ENCODE results near the gene PRDX5. TPM values are rescaled to one million over a fixed set of nuclear protein-coding genes. Genes with fewer than 3 reads are reported as not detected.

PRDX5 gene
- total RNA-seq, 1 experiment from 2014 or later = 165 TPM

DNA sequence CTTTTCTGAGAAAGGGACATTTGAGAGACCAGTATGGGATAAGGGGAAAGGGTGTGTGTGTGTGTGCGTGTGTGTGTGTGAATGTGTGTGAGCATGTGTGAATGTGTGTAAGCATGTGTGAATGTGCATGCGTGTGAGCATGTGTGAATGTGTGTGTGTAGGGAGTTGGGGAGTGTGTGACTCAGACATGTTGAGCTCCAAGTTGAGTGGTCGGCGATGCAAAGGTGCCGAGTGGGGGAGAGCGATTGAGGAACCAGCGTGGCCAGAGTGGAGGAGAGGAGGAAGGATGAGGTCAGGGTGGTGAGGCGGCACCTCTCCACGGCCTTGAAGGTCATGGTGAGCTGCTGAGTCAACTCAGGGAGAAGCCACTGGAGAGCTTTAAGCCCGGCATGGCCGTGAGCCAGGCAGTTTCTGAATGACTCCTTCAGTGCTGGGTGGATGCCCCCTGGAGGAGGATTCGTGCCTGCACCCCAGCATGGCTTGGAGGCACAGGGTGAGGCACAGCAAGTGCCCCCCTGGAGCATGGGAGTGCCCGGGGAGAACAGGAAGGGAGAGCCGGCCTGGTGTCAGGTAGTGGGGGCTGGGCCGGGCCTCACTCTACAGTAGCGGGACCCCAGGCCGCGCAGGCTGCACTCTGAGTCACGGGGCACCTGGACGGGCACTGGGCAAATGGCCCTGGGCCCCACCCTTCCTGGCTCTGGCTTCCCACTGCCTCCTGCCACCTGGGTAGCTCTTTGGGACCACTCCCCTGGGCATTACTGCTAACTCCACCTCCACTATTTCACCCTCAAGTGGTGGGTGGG, 13.8 kb downstream of the PRDX5 start:
- TF ChIP-seq CTCF (IDR thresholded peaks at IDR 0.05; ENCODE audit: unreplicated experiment) = peak; percentile 62
- DNase-seq = peak; percentile 84
- Mint-ChIP-seq H3K9me3 (ENCODE audit: low read depth, unreplicated experiment) (peaks cover 3% of the 10 kb centered on the region), H3K27me3 (ENCODE audit: unreplicated experiment) (no peaks in the 10 kb centered on the region), H3K36me3 (ENCODE audit: insufficient read depth, unreplicated experiment) (peaks cover 8% of the 10 kb centered on the region), H3K27ac (ENCODE audit: unreplicated experiment) (no peak overlapping the region), H3K4me1 (ENCODE audit: low read depth, unreplicated experiment) (peaks cover 24% of the 10 kb centered on the region), H3K4me3 (ENCODE audit: low read depth, unreplicated experiment) (no peak overlapping the region)
- BruUV-seq (replicated peaks) = no TSS peak
- CTCF ChIA-PET = interaction anchor here (1.0 to 2.8 kb wide), 8 partner anchors 11 to 50 kb away, joined by 3 to 58 read pairs (median 4); partner anchors contain the start of genes BAD, PRDX5 and TRMT112
- intact Hi-C loops (cut with micrococcal nuclease; ENCODE audit: unreplicated experiment) = no loop called here

GRCh38 chr11:64333556-64333955, 15.6 kb downstream of the PRDX5 start:
- H3K27me3 Mint-ChIP-seq (ENCODE audit: unreplicated experiment) = no peaks in the 10 kb centered on the region
- peaks cover 24% of the 10 kb centered on the region for H3K4me1 Mint-ChIP-seq (ENCODE audit: low read depth, unreplicated experiment)
- no peak for DNase-seq
- no peak overlapping the region for H3K27ac Mint-ChIP-seq (ENCODE audit: unreplicated experiment)
- peaks cover 8% of the 10 kb centered on the region for H3K36me3 Mint-ChIP-seq (ENCODE audit: insufficient read depth, unreplicated experiment)
- intact Hi-C loops (cut with micrococcal nuclease; ENCODE audit: unreplicated experiment) = no loop called here
- TF ChIP-seq CTCF (IDR thresholded peaks at IDR 0.05; ENCODE audit: unreplicated experiment) = no peak
- CTCF ChIA-PET = interaction anchor here (1.7 to 2.8 kb wide), 2 partner anchors 21 to 33 kb away, joined by 4 to 25 read pairs; no protein-coding TSS in a partner anchor
- H3K9me3 Mint-ChIP-seq (ENCODE audit: low read depth, unreplicated experiment) = no peaks in the 10 kb centered on the region
- BruUV-seq (replicated peaks) = no TSS peak
- H3K4me3 Mint-ChIP-seq (ENCODE audit: low read depth, unreplicated experiment) = no peak overlapping the region

DNA sequence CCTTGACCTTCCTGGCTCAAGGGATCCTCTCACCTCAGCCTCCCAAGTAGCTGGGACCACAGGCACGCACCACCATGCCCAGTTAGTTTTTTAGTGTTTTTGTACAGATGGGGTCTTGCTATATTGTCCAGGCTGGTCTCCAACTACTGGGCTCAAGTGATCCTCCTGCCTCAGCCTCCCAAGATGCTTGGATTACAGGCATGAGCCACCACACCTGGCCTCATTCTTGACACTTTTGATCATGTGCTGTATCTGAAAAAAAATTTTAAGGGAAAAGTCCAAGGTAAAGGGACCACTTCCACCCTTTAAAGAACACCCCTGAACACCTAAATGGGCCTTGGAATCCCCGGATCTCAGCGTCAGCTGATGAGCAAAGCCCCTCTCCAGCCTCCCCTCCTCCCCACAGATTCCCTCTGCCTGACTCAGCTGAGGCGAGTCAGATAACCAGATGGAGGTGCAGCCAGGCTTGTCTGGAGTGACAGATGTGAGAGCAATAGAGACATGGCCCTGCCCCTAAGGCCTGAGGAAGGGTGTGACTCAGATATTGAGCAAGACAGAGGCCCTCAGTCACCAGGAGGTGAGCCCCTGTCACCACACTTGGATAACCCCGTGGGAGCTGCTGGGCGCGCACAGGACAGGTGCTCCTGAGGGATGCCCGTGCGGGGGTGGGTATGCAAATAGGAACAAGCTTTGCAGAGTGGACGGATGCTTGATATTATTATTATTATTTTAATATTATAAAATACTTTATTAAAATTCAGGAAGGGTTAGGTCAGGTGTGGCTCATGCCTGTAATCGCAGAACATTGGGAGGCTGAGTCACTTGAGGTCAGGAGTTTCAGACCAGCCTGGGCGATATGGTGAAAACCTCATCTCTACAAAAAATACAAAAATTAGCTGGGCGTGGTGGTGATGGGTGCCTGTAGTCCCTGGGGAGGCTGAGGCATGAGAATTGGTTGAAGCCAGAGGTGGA, 17.1 kb downstream of the PRDX5 start:
- TF ChIP-seq CTCF (IDR thresholded peaks at IDR 0.05; ENCODE audit: unreplicated experiment) = no peak
- peaks cover 24% of the 10 kb centered on the region for H3K4me1 Mint-ChIP-seq (ENCODE audit: low read depth, unreplicated experiment)
- no peaks in the 10 kb centered on the region for H3K27me3 Mint-ChIP-seq (ENCODE audit: unreplicated experiment)
- H3K27ac Mint-ChIP-seq (ENCODE audit: unreplicated experiment) = peak overlapping the region; percentile 57
- intact Hi-C loops (cut with micrococcal nuclease; ENCODE audit: unreplicated experiment) = no loop called here
- H3K36me3 Mint-ChIP-seq (ENCODE audit: insufficient read depth, unreplicated experiment) = peaks cover 8% of the 10 kb centered on the region
- H3K4me3 Mint-ChIP-seq (ENCODE audit: low read depth, unreplicated experiment) = peak overlapping the region; percentile 7
- H3K9me3 Mint-ChIP-seq (ENCODE audit: low read depth, unreplicated experiment) = no peaks in the 10 kb centered on the region
- no TSS peak for BruUV-seq (replicated peaks)
- peak; percentile 87 for DNase-seq
- CTCF ChIA-PET = interaction anchor here (1.3 to 1.5 kb wide), 2 partner anchors 17 to 20 kb away, joined by 7 to 17 read pairs; partner anchors contain the start of genes PRDX5 and TRMT112

DNA sequence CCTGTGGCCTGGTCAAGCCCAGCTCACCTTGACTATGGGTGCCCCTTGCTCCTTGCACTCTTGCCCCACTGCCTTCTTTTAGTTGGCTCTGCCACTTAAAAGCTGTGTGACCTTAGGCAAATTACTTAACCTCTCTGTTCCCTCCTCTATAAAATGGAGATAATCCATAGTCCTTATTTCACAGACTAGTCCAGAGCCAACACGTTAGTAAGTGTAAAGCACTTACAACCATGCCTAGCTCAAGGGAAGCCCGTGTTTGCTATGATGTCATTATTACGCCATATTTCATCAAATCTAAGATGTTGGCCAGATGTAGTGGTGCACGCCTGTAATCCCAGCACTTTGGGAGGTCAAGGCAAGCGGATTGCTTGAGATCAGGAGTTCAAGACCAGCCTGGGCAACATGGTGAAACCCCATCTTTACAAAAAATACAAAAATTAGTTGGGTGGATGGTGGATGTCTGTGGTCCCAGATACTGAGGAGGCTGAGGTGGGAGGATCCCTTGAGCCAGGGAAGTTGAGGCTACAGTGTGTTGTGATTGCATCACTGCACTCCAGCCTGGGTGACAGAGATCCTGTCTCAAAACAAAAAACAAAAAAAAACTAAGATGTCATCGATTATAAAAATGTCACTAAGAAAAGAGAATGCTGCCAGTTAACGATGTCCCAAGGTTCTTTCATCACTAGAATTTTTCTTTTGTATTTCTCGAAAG, 19.8 kb downstream of the PRDX5 start:
- Mint-ChIP-seq H3K36me3 (ENCODE audit: insufficient read depth, unreplicated experiment) (peaks cover 8% of the 10 kb centered on the region), H3K27me3 (ENCODE audit: unreplicated experiment) (no peaks in the 10 kb centered on the region), H3K27ac (ENCODE audit: unreplicated experiment) (no peak overlapping the region), H3K4me3 (ENCODE audit: low read depth, unreplicated experiment) (no peak overlapping the region), H3K9me3 (ENCODE audit: low read depth, unreplicated experiment) (no peaks in the 10 kb centered on the region), H3K4me1 (ENCODE audit: low read depth, unreplicated experiment) (peaks cover 14% of the 10 kb centered on the region)
- intact Hi-C loops (cut with micrococcal nuclease; ENCODE audit: unreplicated experiment) = no loop called here
- no TSS peak for BruUV-seq (replicated peaks)
- DNase-seq = no peak
- no peak for TF ChIP-seq CTCF (IDR thresholded peaks at IDR 0.05; ENCODE audit: unreplicated experiment)
- CTCF ChIA-PET = interaction anchor here (0.7 to 0.8 kb wide), 2 partner anchors 17 to 20 kb away, joined by 3 to 7 read pairs; partner anchors contain the start of gene PRDX5

Measured in Calu3 (cell line).